HEK293 (cell line): ENCODE measurements around the gene CNN1.

ENCODE experiments used
- GLIS1 ChIP-seq: fragments of 450-650 bp; formaldehyde crosslinking; IDR thresholded peaks from 2 replicates; pipeline ENCODE4 v1.5.1; 2016; ENCODE audit warnings: missing biosample characterization, missing genetic modification characterization
- HOXD13 ChIP-seq: sonication (generic); formaldehyde crosslinking; IDR thresholded peaks from 2 replicates; pipeline ENCODE4 v1.8.0; 2022; ENCODE audit warnings: missing genetic modification reagents, borderline replicate concordance
- IKZF3 ChIP-seq: fragments of 450-650 bp; IDR thresholded peaks from 2 replicates; pipeline ENCODE4 v1.5.0; 2018; ENCODE audit warnings: missing biosample characterization, mild to moderate bottlenecking, missing genetic modification characterization, moderate library complexity
- KLF8 ChIP-seq: fragments of 450-650 bp; formaldehyde crosslinking; IDR thresholded peaks from 2 replicates; pipeline ENCODE4 v1.5.1; 2016; ENCODE audit warnings: missing biosample characterization, missing genetic modification characterization
- SALL2 ChIP-seq: fragments of 450-650 bp; formaldehyde crosslinking; IDR thresholded peaks from 2 replicates; pipeline ENCODE4 v1.5.0; 2017; ENCODE audit warnings: missing biosample characterization, mild to moderate bottlenecking, missing genetic modification characterization, borderline replicate concordance
- SCRT2 ChIP-seq: fragments of 450-650 bp; formaldehyde crosslinking; IDR thresholded peaks from 2 replicates; pipeline ENCODE4 v1.5.1; 2016; ENCODE audit warnings: missing biosample characterization, missing genetic modification characterization
- SETDB1 ChIP-seq: IDR thresholded peaks from one replicate; pipeline ENCODE4 v1.6.1; 2017; ENCODE audit warnings: mild to moderate bottlenecking, low read length, moderate library complexity, mixed read lengths; ENCODE audit not compliant: insufficient read length
- ZBTB10 ChIP-seq: fragments of 450-650 bp; formaldehyde crosslinking; IDR thresholded peaks from 2 replicates; pipeline ENCODE4 v1.5.1; 2016; ENCODE audit warnings: missing biosample characterization, missing genetic modification characterization
- ZBTB17 ChIP-seq: fragments of 450-650 bp; formaldehyde crosslinking; IDR thresholded peaks from 2 replicates; pipeline ENCODE4 v1.5.1; 2016; ENCODE audit warnings: missing biosample characterization, missing genetic modification characterization
- ZBTB26 ChIP-seq: fragments of 450-650 bp; formaldehyde crosslinking; optimal IDR thresholded peaks from 2 replicates; pipeline ENCODE3; 2016; ENCODE audit warnings: missing biosample characterization, mild to moderate bottlenecking, missing genetic modification characterization
- ZBTB48 ChIP-seq: fragments of 450-650 bp; formaldehyde crosslinking; IDR thresholded peaks from 2 replicates; pipeline ENCODE4 v1.5.1; 2016; ENCODE audit warnings: missing biosample characterization, missing genetic modification characterization
- ZBTB7A ChIP-seq: fragments of 450-650 bp; formaldehyde crosslinking; IDR thresholded peaks from 2 replicates; pipeline ENCODE4 v1.5.1; 2016; ENCODE audit warnings: low read depth, missing biosample characterization, missing genetic modification characterization
- ZNF146 ChIP-seq: fragments of 450-650 bp; formaldehyde crosslinking; IDR thresholded peaks from 2 replicates; pipeline ENCODE4 v1.5.1; 2016; ENCODE audit warnings: missing biosample characterization, missing genetic modification characterization
- ZNF223 ChIP-seq: fragments of 450-650 bp; formaldehyde crosslinking; IDR thresholded peaks from 2 replicates; pipeline ENCODE4 v1.5.1; 2016; ENCODE audit warnings: missing biosample characterization, missing genetic modification characterization
- ZNF24 ChIP-seq: fragments of 450-650 bp; formaldehyde crosslinking; IDR thresholded peaks from 2 replicates; pipeline ENCODE4 v1.5.1; 2016; ENCODE audit warnings: missing biosample characterization, missing genetic modification characterization
- ZNF341 ChIP-seq: fragments of 450-650 bp; formaldehyde crosslinking; IDR thresholded peaks from 2 replicates; pipeline ENCODE4; 2016; ENCODE audit warnings: low read depth, missing biosample characterization, missing genetic modification characterization
- ZNF350 ChIP-seq: fragments of 450-650 bp; formaldehyde crosslinking; IDR thresholded peaks from 2 replicates; pipeline ENCODE4 v1.5.0; 2017; ENCODE audit warnings: missing biosample characterization, mild to moderate bottlenecking, missing genetic modification characterization
- ZNF366 ChIP-seq: fragments of 450-650 bp; formaldehyde crosslinking; conservative IDR thresholded peaks from 2 replicates; pipeline ENCODE4 v1.5.1; 2016; ENCODE audit warnings: missing biosample characterization, missing genetic modification characterization
- ZNF37A ChIP-seq: fragments of 450-650 bp; IDR thresholded peaks from 2 replicates; pipeline ENCODE4 v1.5.1; 2018; ENCODE audit warnings: missing biosample characterization, missing genetic modification characterization
- ZNF426 ChIP-seq: fragments of 450-650 bp; formaldehyde crosslinking; IDR thresholded peaks from 2 replicates; pipeline ENCODE4 v1.5.1; 2017; ENCODE audit warnings: missing biosample characterization, missing genetic modification characterization, mild to moderate bottlenecking, inconsistent platforms, moderate library complexity
- ZNF48 ChIP-seq: fragments of 450-650 bp; formaldehyde crosslinking; IDR thresholded peaks from 2 replicates; pipeline ENCODE4 v1.5.1; 2016; ENCODE audit warnings: missing biosample characterization, missing genetic modification characterization
- ZNF585B ChIP-seq: fragments of 450-650 bp; formaldehyde crosslinking; IDR thresholded peaks from 2 replicates; pipeline ENCODE4 v1.5.1; 2016; ENCODE audit warnings: missing biosample characterization, missing genetic modification characterization
- ZNF596 ChIP-seq: fragments of 450-650 bp; IDR thresholded peaks from 2 replicates; pipeline ENCODE4 v1.5.0; 2018; ENCODE audit warnings: missing biosample characterization, mild to moderate bottlenecking, missing genetic modification characterization, moderate library complexity
- ZNF621 ChIP-seq: fragments of 450-650 bp; formaldehyde crosslinking; IDR thresholded peaks from 2 replicates; pipeline ENCODE4 v1.5.1; 2017; ENCODE audit warnings: missing biosample characterization, missing genetic modification characterization
- ZNF654 ChIP-seq: fragments of 450-650 bp; formaldehyde crosslinking; IDR thresholded peaks from 2 replicates; pipeline ENCODE4 v1.5.1; 2016; ENCODE audit warnings: low read depth, missing biosample characterization, missing genetic modification characterization
- ZNF660 ChIP-seq: fragments of 450-650 bp; IDR thresholded peaks from 2 replicates; pipeline ENCODE4 v1.5.1; 2018; ENCODE audit warnings: missing biosample characterization, mild to moderate bottlenecking, missing genetic modification characterization
- ZNF704 ChIP-seq: fragments of 450-650 bp; formaldehyde crosslinking; IDR thresholded peaks from 2 replicates; pipeline ENCODE4 v1.5.1; 2016; ENCODE audit warnings: missing biosample characterization, missing genetic modification characterization
- ZNF777 ChIP-seq: fragments of 450-650 bp; formaldehyde crosslinking; IDR thresholded peaks from 2 replicates; pipeline ENCODE4 v1.5.1; 2017; ENCODE audit warnings: missing biosample characterization, missing genetic modification characterization, borderline replicate concordance
- ZSCAN16 ChIP-seq: fragments of 450-650 bp; formaldehyde crosslinking; IDR thresholded peaks from 2 replicates; pipeline ENCODE4 v1.5.1; 2016; ENCODE audit warnings: missing biosample characterization, missing genetic modification characterization
- TF ChIP-seq, protein P1 (sequence below): fragments of 450-650 bp; formaldehyde crosslinking; IDR thresholded peaks from 2 replicates; pipeline ENCODE4 v1.5.1; 2016; ENCODE audit warnings: missing biosample characterization, missing genetic modification characterization
- TF ChIP-seq, protein P2 (sequence below): fragments of 450-650 bp; formaldehyde crosslinking; IDR thresholded peaks from 2 replicates; pipeline ENCODE4 v1.5.1; 2016; ENCODE audit warnings: missing biosample characterization, missing genetic modification characterization, borderline replicate concordance

Gene CNN1

GRCh38 chr19:11535792-11536595, 2.7 kb upstream of the CNN1 start (continued):
- TF ChIP-seq ZNF621 (tag by site-specific recombination), result no peak
- TF ChIP-seq ZNF341, result no peak
- TF ChIP-seq KLF8 (tag by site-specific recombination), result peak; percentile 87
- TF ChIP-seq IKZF3 (tag by site-specific recombination), result 0 out of 2 replicates have a peak, but pooled peaks have one; percentile 18
- no peak for TF ChIP-seq ZNF223 (tag by site-specific recombination)
- TF ChIP-seq ZNF596 (tag by site-specific recombination), result no peak
- no peak for TF ChIP-seq ZNF585B
- no peak for TF ChIP-seq ZSCAN16 (tag by site-specific recombination)
- TF ChIP-seq SCRT2 (tag by site-specific recombination), result no peak
- no peak; the same call in none of the 2 replicates for TF ChIP-seq ZNF660 (tag by site-specific recombination)
- TF ChIP-seq ZNF704 (tag by site-specific recombination), result no peak
- TF ChIP-seq ZNF146 (tag by site-specific recombination), result no peak
- peak; percentile 54 for TF ChIP-seq ZNF366 (tag by site-specific recombination)
- TF ChIP-seq ZBTB26 (tag by site-specific recombination), result peak; percentile 29
- TF ChIP-seq ZNF426 (tag by site-specific recombination), result no peak
- peak; percentile 63; the same call in 1 of the 2 replicates for TF ChIP-seq ZBTB10 (tag by site-specific recombination)
- peak; percentile 75 for TF ChIP-seq ZNF24 (tag by site-specific recombination)
- TF ChIP-seq GLIS1 (tag by site-specific recombination), result peak; percentile 86
- no peak for TF ChIP-seq SETDB1
- no peak for TF ChIP-seq ZNF37A (tag by site-specific recombination)
- TF ChIP-seq ZBTB17 (tag by site-specific recombination), result 0 out of 2 replicates have a peak, but pooled peaks have one; percentile 28
- 0 out of 2 replicates have a peak, but pooled peaks have one; percentile 19 for TF ChIP-seq ZNF777 (tag by site-specific recombination)
- TF ChIP-seq SALL2 (tag by site-specific recombination), result no peak
- no peak for TF ChIP-seq HOXD13 (CRISPR knock-in tag)
- no peak for TF ChIP-seq ZNF350 (tag by site-specific recombination)
- TF ChIP-seq ZNF654 (tag by site-specific recombination), result peak; percentile 7; the same call in 1 of the 2 replicates
- TF ChIP-seq ZBTB7A, result no peak
- TF ChIP-seq, protein P1, sequence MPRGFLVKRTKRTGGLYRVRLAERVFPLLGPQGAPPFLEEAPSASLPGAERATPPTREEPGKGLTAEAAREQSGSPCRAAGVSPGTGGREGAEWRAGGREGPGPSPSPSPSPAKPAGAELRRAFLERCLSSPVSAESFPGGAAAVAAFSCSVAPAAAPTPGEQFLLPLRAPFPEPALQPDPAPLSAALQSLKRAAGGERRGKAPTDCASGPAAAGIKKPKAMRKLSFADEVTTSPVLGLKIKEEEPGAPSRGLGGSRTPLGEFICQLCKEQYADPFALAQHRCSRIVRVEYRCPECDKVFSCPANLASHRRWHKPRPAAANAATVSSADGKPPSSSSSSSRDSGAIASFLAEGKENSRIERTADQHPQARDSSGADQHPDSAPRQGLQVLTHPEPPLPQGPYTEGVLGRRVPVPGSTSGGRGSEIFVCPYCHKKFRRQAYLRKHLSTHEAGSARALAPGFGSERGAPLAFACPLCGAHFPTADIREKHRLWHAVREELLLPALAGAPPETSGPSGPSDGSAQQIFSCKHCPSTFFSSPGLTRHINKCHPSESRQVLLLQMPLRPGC (tag by site-specific recombination), result no peak
- TF ChIP-seq, protein P2, sequence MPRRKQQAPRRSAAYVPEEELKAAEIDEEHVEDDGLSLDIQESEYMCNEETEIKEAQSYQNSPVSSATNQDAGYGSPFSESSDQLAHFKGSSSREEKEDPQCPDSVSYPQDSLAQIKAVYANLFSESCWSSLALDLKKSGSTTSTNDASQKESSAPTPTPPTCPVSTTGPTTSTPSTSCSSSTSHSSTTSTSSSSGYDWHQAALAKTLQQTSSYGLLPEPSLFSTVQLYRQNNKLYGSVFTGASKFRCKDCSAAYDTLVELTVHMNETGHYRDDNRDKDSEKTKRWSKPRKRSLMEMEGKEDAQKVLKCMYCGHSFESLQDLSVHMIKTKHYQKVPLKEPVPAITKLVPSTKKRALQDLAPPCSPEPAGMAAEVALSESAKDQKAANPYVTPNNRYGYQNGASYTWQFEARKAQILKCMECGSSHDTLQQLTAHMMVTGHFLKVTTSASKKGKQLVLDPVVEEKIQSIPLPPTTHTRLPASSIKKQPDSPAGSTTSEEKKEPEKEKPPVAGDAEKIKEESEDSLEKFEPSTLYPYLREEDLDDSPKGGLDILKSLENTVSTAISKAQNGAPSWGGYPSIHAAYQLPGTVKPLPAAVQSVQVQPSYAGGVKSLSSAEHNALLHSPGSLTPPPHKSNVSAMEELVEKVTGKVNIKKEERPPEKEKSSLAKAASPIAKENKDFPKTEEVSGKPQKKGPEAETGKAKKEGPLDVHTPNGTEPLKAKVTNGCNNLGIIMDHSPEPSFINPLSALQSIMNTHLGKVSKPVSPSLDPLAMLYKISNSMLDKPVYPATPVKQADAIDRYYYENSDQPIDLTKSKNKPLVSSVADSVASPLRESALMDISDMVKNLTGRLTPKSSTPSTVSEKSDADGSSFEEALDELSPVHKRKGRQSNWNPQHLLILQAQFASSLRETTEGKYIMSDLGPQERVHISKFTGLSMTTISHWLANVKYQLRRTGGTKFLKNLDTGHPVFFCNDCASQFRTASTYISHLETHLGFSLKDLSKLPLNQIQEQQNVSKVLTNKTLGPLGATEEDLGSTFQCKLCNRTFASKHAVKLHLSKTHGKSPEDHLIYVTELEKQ (tag by site-specific recombination), result no peak
- TF ChIP-seq ZNF48 (tag by site-specific recombination), result no peak
- no peak for TF ChIP-seq ZBTB48
